ENCODE results near the gene RAB40C. TPM values are rescaled to one million over a fixed set of nuclear protein-coding genes. Genes with fewer than 3 reads are reported as not detected.

The RAB40C gene, protein sequence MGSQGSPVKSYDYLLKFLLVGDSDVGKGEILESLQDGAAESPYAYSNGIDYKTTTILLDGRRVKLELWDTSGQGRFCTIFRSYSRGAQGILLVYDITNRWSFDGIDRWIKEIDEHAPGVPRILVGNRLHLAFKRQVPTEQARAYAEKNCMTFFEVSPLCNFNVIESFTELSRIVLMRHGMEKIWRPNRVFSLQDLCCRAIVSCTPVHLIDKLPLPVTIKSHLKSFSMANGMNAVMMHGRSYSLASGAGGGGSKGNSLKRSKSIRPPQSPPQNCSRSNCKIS
- total RNA-seq, result 14.8 TPM

GRCh38 chr16:589658-590187, at the start of gene RAB40C:
Gene RAB40C (plus strand): TSS chr16:590066. CDS start chr16:590292, 226 bp downstream.
- peak; percentile 97 for DNase-seq

- no peak for DNase-seq
Observed at GRCh38 chr16:540645-541340, 49.1 kb upstream of the RAB40C start.

- DNase-seq, result no peak
Observed at GRCh38 chr16:543301-544164, 46.3 kb upstream of the RAB40C start.

- DNase-seq, result no peak
Observed at GRCh38 chr16:544517-544916, 45.3 kb upstream of the RAB40C start.

DNA sequence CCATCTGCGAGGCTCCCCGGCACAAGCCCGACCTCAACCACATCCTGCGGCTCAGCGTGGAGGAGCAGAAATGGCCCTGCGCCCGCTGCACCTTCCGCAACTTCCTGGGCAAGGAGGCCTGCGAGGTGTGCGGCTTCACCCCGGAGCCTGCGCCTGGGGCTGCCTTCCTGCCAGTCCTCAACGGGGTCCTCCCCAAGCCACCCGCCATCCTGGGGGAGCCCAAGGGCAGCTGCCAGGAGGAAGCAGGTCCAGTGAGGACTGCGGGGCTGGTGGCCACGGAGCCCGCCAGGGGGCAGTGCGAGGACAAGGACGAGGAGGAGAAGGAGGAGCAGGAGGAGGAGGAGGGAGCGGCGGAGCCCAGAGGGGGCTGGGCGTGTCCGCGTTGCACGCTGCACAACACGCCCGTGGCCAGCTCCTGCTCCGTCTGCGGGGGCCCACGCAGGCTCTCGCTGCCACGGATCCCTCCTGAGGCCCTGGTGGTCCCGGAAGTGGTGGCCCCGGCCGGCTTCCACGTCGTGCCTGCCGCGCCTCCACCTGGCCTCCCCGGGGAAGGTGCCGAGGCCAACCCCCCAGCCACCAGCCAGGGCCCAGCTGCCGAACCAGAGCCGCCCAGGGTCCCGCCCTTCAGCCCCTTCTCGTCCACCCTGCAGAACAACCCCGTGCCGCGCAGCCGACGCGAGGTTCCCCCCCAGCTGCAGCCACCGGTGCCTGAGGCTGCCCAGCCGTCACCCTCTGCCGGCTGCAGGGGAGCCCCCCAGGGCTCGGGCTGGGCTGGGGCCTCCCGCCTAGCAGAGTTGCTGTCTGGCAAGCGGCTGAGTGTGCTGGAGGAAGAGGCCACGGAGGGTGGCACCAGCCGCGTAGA, 42.7 kb upstream of the RAB40C start:
- no peak for DNase-seq

DNA sequence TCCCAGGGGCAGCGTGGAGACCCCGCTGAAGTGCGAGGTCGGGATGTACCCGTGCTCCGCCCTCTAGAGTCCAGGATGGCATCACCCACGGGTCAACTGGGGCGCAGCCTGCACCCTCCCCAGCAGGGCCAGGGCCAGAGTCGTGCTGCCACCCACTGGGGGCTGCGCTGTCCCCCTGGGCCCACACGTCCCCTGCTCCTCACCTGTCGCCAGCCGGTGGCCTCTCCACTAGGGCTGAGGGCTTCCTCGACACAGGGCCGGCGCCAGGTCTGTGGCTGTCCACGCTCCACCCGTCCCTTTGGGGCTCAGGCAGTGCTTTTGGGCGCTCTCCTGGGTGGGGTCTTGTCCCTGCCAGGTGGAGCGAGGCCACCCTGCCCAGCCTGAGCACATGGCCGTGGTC, 41.3 kb upstream of the RAB40C start:
- DNase-seq, result no peak

- no peak for DNase-seq
Observed at GRCh38 chr16:549544-550263, 40.2 kb upstream of the RAB40C start.

DNA sequence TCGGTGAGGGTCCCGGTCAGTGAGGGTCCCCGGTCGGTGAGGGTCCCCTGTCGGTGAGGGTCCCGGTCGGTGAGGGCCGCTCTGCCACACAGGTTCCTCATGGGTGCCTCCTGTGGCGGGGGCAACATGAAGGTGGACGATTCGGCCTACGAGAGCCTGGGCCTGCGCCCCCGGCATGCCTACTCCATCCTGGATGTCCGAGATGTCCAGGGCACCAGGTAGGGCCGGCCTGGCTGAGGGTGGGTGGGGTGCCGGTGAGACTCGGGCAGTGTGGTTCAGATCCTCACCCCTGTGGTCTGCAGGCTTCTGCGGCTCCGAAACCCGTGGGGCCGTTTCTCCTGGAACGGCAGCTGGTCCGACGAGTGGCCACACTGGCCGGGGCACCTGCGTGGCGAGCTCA, 38.7 kb upstream of the RAB40C start:
- no peak for DNase-seq

- DNase-seq, result no peak
Observed at GRCh38 chr16:552171-552570, 37.7 kb upstream of the RAB40C start.

- no peak for DNase-seq
Observed at GRCh38 chr16:553601-554296, 36.1 kb upstream of the RAB40C start.

GRCh38 chr16:554297-554621, 35.6 kb upstream of the RAB40C start:
- no peak for DNase-seq

DNA sequence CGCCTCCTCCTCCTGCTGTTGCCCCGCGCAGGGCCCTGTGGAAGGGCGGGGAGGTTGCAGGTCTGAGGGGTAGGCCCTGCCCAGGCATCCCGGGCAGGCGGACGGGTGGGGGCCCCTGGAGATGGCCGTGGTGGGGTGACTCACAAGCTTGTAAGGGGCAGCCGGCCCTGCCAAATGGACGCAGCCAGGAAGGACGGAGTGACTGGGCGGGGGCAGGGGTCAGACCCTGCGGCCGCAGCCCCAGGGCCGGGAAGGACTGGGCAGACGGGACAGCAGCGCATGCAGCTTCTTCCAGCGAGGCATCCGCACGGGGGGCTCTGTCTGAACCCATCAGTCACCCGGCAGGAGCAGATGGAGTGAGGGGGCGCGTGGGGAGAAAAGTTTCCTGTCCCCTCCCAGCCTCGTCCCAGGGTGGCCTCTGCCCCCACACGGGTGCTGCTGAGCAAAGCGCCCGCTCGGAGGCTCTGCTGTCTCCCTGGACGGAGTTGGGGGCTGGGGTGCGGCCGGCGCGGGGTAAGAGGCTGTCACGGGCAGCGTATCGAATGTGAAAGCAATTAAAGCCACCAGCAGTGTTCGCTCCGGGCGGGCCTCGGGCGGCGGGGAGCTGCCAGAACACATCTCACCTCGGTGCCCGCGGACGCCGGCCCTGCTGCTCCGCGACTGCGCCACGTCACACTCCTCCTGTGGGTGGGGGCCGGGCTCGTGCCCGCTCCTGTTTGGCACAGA, 35.1 kb upstream of the RAB40C start:
- no peak for DNase-seq

DNA sequence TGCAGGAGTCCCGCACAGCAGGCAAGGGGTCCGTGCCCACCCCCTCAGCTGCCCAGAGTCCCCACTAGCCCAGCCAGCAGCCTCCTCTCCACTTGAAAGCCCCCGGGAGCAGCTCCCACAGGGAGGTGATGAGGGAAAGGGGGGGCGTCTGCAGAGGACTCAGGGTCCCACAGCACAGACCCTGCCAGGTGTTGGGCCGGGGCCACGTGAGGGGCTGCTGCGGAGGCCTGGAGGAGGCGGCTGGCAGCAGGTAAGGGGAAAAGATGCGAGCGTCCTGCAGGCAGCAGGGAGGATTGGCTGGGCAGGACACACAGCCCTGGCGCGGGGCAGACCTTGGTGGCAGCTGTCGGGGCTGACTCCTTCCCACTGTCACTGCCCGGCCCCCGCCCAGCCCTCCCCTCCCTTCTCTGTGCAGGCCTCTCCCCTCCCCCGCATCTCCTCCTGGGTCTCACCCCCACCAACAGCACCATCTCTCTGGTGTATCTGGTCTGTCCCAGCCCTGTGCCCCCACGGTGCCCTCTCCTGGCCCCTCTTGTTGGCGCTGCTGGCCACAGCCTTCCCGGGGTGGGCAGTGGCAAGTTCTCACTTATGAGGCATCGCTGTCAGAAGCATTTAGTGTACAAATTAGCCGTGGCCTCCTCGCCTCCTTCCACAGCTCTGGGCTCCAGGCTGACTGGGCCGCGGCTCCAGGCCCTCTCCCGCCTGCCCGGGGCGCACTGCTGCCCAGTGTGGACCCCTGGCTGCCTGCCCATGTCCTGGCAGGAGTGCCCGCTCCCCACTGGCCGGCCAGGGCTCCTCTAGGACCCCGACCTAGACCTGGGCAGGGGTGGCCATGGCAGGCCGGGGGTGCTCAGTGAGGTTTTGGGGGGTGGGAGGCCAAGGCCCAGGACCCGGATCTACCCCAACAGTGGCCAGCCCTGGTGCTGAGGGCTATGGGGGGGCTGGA, 34.1 kb upstream of the RAB40C start:
- DNase-seq, result no peak

GRCh38 chr16:556474-557173, 33.2 kb upstream of the RAB40C start:
- DNase-seq, result no peak

DNA sequence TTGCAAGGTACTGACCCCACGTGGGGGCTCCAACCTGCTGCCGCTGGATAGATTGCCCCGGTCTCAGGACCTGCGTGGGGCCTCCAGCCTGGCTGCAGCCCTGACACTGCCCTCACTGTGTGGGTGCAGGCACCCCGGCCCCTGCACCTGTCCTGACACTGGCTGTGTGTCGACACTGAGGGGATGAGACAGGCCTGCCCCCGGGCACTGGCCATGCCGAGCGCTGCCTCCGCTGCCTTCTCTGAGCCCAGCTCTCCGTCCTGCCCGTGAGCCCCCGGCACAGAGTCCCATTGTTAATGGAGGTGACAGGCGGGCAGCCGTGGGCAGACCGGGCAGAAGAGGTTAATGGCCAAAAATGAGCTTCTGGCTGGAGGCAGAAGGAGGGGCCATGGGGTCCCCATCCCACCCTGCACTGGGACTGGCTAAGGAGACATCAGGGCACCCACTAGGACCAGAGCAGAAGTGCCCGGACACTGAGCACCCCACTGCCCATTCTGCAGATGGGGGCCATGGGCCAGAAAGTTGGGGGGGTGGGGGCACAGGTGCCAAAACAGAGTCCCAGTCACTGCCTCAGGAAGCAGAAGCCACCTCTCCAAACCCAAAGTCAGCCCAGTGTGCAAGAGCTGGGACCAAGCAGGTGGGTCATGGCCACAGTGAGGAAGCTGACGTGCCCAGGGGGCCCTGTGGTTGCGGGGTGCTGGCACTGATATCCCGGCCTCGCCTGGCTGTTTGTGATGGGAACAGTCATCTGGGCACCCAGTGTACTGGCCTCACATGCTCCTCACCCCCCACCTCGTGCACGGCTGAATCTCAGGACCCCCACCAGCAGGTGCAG, 32.2 kb upstream of the RAB40C start:
- no peak for DNase-seq

GRCh38 chr16:558298-559020, 31.4 kb upstream of the RAB40C start:
- DNase-seq, result no peak

DNA sequence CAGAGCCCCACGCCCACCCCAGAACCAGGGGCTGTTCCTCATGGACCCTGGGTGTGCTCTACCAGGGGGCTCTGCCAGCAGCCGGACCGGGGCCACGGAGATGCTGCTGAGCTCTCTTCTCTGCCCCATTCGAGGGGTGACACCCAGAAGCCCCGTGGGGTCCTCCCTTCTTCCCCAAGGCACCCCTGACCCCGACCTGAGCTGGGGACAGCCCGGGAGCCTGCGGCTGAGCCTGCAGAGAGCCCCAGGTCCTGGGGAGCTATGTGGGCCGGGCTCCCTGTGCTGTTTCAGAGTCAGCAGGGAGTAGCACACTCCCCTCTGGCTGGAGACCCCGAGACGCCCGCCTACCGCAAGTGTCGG, 30.9 kb upstream of the RAB40C start:
- no peak for DNase-seq

All from skin of body (tissue), 2 donors.